NCI-H2171 treated with DMSO at 0.1 percent for 48 hours (cell line): ENCODE measurements around the gene LRFN4.

ENCODE experiments used
- DNase-seq: peaks from one replicate; lab custom pipeline; 2025; lab: John Stamatoyannopoulos, UW

The LRFN4 gene

GRCh38 chr11:66858186-66858938 is 1.5 kb downstream of the LRFN4 start:
- no peak for DNase-seq

GRCh38 chr11:66858939-66859685 is 2.2 kb downstream of the LRFN4 start:
- no peak for DNase-seq

GRCh38 chr11:66859686-66860448 is 3.0 kb downstream of the LRFN4 start:
- DNase-seq: no peak

DNA sequence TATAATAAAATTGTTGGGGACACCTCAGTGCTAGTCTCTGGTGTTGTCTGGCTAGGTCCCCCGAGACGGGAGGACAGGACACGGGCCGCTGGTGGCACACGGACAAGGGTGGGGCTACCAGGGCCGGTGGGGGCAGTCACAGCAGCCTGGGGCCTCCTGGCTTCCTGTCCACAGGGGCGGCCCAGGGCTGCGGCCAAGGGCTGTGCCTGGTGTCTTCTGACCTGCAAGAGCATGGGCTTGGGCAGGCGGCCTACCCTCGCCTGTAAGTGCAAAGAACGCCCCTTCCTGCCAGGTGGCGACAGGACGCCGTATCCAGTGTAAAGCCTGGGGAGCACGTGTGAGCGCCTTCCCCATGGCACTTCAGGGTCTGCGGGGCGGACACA is 3.6 kb downstream of the LRFN4 start:
- DNase-seq: no peak

DNA sequence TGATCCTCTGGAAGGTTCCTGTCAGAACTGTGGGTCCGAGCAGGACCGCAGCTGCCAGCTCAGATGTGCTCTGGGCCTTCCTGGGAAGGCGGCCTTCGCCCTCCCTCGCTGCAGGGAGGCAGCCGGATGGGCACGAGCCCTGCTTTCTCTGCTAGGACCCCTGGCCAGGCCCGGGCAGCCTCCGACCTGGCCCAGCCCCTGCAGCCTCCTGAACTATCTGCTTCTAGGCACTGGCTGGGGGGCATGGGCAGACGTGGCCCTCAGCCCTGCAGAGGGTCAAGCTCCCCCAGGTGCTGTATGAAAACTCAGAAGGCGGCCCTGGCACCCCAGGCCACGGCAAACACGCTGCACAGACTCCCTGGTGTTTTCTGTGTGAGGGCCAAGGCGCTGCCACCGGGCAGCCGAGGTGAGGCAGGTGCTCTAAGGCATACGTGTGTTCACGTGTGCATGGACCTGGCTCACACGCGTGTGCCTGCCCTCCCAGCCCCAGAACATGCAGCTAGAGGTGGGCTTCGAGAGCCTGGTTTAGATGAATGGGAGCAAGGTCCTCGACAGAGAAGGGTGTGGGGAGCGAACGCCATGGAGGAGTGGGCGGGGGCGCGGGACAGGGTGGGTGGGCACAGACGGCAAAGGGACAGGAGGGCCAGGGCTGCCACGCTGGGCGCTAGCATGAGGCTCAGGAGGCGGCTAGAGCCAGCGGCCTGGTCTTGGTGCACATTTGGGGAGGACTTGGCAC is 4.3 kb downstream of the LRFN4 start:
- no peak for DNase-seq

DNA sequence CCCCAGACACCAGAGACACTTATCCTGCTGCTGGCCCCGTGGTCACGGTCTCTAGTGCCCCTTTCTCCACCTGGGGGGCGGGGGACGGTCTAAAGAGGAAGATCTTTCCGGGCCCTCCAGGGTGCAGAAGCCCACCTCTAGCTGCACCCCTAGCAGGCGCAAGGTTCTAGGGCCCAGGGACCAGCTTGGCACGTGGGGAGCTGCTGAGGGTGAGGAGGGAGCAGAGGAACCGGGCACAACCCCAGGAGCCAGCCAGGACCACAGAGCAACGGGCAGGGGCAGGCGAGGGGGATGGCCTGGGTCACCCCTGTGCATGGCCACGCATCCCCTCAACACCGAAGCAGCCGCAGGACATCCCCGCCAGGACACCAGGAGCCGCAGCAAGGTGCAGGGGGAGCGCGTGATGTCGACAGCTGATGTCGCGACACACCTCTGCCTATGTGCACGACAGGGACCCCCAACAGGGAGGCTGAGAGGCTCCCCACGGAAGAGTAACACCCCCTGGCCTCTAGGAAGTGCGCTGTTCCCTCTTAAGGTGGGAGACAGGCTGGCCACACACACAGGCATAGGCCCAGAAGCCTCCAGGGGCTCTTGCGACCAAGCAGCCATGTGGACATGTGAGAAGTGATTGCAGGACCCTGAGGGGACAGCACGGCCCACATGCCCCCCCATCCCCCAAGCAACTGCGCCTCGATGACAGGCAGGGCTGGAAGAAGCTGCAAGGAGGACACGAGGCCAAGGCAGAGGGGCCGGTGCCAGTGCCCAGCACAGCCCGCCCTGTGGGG is 5.1 kb downstream of the LRFN4 start:
- no peak for DNase-seq

- DNase-seq: no peak
Observed at GRCh38 chr11:66862559-66863037, 5.7 kb downstream of the LRFN4 start.

- no peak for DNase-seq
Observed at GRCh38 chr11:66863428-66864125, 6.7 kb downstream of the LRFN4 start.

GRCh38 chr11:66864172-66864901 is 7.5 kb downstream of the LRFN4 start:
- DNase-seq: peak; percentile 40

DNA sequence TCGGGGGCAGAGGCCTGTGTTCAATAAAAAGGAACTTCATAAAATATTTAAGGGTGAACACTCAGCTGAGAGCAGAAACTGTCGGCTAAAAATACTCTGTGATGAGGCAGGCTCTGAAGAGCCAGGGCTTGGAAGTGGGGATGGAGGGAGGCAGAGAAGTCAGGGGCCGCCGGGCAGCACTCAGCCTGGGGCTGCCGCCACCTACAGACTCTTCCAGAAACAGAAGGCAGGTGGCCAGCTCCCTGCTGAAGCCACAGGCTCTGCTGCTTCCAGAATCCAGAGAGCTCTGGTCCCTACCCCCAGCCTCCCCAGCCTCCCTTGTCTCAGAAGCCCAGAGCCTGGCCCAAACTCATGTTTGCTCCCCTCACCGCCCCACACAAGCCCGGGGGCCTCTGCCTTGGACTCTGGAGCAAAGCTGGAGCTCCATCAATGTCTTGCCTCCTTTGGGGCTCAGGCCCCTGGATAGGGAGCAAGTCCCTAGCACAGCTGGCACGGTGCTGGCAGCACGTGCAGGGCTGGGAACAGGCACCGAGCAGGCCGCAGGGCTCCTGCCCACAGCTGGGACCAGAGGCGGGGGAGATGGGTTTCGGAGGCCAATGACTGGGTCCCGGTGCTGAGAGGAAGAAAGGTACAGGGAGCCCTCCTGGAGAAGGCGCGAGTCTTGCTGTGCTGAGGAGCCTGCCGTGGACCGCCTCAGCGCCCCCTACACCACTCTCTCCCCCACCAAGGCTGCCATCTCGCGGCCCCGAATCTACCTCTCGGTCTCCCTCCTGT is 8.2 kb downstream of the LRFN4 start:
- peak; percentile 40 for DNase-seq

- no peak for DNase-seq
Observed at GRCh38 chr11:66866007-66866406, 9.1 kb downstream of the LRFN4 start.

DNA sequence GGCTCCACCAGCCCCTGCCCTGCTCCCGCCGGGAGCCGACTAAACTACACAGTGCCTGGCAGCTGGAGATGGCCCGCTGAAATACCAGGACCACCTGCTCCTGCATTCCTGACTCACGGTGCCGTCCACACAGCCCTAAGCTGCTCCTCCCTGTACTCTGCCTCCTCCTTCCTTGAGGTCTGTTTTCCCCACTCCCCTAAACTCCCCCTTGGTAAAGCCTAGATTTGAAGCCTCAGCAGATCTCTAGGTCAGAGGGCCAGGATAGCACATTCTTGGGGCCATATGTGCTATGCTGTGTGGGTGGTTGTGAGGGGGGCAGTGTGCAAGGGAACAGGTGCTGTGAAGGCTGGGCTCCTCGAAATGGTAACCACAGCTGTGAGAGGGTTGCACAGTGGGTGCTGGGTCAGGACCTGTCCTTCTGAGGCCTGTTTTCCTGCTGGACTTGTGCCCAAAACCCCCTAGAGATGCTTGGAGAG is 9.7 kb downstream of the LRFN4 start:
- peak; percentile 81 for DNase-seq

DNA sequence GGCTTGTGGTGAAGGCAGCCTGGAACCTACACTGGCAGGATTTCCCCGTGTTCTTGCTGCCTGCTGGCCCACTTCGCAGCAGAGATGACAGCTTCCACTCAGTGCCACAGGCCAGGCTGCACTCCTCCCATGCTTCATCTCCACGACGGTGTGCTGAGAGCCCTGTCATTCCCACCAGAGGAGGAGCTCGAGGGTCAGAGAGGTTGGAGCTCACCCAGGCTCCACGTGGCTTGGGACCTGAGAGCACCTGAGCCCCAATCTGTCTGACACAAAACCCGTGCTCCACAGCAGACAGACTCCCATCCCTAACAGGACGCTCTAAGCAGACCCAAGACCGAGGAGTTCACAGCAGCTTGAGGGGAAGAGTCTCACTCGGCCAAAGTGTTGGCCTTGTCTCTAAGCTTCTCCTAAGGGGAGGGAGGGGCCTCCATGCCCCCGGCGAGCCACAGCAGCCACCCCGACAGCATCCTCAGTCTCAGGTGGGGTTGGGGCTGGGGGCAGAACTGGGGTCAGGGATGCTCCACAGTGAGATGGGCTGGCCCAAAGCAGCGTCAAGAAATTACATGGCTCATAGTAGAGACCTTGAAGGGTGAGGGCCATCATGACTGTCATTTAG is 10.7 kb downstream of the LRFN4 start:
- DNase-seq: peak; percentile 38

GRCh38 chr11:66868082-66868725 is 11.3 kb downstream of the LRFN4 start:
- no peak for DNase-seq

- no peak for DNase-seq
Observed at GRCh38 chr11:66868726-66869566, 12.1 kb downstream of the LRFN4 start.

DNA sequence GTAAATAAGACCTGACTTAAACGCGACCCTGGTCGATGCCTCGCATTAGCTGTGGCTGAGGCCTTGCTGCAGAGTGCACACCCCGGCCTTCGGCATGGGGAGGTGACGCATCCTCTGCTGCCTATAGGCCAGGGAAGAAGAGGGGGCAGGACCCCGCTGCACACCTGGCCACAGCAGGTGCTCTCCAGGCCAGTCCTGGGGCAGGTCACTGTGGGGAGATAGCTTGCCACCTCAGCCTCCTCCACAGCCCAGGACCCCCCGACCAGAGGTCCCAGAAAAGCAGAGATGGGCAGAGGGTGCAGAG is 12.7 kb downstream of the LRFN4 start:
- no peak for DNase-seq

DNA sequence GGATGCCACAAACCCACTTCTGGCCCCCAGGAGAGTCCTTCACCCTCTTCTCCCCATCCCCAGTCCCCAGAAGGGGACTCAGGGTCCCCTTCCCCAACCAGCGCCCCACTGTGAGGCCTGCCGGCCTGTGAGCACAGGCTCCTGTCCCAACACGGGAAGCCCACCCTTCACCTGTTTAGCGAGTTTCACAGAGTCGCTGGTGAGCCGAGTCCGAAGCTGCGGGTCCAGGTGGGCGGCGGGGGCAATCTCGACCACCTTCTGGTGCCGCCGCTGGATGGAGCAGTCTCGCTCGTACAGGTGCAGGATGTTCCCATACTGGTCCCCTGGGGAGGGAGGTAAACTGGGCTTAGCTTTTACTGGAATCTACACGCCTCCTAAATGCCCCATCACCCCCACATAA is 13.3 kb downstream of the LRFN4 start:
- DNase-seq: no peak
